ENCODE data around the gene MTHFSD.

MTHFSD gene

DNA sequence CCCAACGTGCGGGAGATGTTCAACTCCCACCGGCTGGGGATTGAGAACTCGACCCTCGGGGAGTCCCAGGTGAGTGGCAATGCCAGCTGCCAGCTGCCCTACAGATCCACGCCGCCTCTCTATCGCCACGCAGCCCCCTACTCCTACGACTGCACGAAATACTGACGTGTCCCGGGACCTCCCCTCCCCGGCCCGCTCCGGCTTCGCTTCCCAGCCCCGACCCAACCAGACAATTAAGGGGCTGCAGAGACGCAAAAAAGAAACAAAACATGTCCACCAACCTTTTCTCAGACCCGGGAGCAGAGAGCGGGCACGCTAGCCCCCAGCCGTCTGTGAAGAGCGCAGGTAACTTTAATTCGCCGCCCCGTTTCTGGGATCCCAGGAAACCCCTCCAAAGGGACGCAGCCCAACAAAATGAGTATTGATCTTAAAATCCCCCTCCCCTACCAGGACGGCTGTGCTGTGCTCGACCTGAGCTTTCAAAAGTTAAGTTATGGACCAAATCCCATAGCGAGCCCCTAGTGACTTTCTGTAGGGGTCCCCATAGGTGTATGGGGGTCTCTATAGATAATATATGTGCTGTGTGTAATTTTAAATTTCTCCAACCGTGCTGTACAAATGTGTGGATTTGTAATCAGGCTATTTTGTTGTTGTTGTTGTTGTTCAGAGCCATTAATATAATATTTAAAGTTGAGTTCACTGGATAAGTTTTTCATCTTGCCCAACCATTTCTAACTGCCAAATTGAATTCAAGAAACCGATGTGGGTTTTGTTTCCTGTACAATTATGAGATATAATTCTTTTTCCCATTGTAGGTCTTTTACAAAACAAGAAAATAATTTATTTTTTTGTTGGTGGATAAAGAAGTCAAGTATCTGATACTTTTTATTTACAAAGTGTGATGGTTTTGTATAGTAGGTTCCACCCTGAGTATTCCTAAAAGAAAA is 13.9 kb upstream of the MTHFSD start:
- DNase-seq: no peak

DNA sequence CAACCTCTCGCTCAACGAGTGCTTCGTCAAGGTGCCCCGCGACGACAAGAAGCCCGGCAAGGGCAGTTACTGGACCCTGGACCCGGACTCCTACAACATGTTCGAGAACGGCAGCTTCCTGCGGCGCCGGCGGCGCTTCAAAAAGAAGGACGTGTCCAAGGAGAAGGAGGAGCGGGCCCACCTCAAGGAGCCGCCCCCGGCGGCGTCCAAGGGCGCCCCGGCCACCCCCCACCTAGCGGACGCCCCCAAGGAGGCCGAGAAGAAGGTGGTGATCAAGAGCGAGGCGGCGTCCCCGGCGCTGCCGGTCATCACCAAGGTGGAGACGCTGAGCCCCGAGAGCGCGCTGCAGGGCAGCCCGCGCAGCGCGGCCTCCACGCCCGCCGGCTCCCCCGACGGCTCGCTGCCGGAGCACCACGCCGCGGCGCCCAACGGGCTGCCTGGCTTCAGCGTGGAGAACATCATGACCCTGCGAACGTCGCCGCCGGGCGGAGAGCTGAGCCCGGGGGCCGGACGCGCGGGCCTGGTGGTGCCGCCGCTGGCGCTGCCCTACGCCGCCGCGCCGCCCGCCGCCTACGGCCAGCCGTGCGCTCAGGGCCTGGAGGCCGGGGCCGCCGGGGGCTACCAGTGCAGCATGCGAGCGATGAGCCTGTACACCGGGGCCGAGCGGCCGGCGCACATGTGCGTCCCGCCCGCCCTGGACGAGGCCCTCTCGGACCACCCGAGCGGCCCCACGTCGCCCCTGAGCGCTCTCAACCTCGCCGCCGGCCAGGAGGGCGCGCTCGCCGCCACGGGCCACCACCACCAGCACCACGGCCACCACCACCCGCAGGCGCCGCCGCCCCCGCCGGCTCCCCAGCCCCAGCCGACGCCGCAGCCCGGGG is 12.9 kb upstream of the MTHFSD start:
- DNase-seq: no peak

DNA sequence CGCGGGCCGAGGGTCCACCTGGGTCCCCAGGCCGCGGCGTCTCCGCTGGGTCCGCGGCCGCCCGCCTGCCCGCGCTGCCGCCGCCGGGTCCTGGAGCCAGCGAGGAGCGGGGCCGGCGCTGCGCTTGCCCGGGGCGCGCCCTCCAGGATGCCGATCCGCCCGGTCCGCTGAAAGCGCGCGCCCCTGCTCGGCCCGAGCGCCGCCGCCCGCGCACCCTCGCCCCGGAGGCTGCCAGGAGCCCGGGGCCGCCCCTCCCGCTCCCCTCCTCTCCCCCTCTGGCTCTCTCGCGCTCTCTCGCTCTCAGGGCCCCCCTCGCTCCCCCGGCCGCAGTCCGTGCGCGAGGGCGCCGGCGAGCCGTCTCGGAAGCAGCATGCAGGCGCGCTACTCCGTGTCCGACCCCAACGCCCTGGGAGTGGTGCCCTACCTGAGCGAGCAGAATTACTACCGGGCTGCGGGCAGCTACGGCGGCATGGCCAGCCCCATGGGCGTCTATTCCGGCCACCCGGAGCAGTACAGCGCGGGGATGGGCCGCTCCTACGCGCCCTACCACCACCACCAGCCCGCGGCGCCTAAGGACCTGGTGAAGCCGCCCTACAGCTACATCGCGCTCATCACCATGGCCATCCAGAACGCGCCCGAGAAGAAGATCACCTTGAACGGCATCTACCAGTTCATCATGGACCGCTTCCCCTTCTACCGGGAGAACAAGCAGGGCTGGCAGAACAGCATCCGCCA is 12.1 kb upstream of the MTHFSD start:
- no peak for DNase-seq

DNA sequence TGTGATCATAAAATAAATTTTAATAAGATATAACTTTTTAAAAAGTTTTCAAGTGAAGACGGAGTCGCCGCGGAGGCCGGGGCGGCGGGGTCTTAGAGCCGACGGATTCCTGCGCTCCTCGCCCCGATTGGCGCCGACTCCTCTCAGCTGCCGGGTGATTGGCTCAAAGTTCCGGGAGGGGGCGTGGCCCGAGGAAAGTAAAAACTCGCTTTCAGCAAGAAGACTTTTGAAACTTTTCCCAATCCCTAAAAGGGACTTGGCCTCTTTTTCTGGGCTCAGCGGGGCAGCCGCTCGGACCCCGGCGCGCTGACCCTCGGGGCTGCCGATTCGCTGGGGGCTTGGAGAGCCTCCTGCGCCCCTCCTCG is 11.5 kb upstream of the MTHFSD start, which contains the start of gene FOXC2:
TSS of gene FOXC2 (plus strand) at position 229 of the 365 bp plus-strand sequence. CDS start 507 bp downstream, outside the sequence.
- DNase-seq: peak; percentile 70

DNA sequence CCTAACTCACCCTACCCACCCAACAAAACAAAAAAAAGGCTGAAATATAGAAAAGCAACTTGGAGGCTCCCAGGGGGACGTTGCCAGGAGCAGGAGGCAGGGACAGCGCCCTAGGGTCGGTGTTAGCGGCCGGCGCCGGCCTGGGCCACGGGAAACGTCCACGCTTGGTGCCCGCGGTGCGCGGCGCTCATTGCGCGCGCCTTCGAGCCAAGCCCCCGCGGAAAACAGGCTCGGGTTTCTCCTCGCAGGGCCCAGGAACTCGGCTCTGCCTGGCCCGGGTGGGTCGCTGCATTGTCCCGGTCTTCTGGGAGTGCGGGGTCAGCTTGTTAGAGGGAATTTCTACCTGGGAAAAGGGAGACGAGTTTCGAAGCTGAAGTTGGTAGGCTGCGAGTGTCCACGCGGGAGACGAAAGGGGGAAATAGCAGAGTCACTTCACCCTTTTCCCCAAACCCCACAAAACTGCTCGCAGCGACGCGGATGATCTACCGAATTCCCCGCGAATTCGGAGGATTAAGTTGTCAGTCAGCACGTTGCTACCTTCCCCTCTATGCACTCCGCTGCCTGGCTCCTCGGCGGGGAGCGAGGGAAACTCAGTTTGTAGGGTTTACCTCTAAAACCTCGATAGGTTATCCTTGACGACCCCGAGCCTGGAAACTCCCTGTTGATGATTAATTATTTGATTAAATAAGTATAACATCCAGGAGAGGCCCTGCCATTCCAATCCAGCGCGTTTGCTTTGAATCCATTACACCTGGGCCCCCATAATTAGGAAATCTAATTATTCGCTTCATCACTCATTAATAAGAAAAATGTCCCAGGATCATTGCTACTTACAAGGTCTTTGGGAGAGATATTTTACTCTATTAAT is 10.8 kb upstream of the MTHFSD start:
- no peak for DNase-seq

DNA sequence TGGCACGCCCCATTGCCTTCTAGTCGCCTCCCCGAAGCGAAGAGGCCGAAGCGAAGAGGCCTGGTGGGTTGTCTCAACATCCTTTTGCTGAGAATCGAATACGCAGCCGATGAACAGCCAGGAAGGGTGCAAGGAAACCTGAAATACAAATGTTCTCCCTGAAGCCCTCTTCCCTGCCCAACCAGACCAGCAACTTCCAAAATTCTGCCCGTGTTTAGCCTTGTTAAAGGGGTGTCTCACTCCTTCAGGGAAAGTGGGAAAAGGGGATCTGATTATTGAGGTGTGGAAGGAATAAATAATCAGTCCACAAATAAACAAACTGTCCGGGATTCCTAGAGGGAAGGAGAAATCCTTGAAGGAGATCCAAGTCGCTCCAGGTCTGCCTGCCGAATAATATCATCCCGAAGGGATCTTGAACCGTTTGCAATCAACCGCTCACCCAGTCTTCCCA is 10.2 kb upstream of the MTHFSD start:
- DNase-seq: no peak

DNA sequence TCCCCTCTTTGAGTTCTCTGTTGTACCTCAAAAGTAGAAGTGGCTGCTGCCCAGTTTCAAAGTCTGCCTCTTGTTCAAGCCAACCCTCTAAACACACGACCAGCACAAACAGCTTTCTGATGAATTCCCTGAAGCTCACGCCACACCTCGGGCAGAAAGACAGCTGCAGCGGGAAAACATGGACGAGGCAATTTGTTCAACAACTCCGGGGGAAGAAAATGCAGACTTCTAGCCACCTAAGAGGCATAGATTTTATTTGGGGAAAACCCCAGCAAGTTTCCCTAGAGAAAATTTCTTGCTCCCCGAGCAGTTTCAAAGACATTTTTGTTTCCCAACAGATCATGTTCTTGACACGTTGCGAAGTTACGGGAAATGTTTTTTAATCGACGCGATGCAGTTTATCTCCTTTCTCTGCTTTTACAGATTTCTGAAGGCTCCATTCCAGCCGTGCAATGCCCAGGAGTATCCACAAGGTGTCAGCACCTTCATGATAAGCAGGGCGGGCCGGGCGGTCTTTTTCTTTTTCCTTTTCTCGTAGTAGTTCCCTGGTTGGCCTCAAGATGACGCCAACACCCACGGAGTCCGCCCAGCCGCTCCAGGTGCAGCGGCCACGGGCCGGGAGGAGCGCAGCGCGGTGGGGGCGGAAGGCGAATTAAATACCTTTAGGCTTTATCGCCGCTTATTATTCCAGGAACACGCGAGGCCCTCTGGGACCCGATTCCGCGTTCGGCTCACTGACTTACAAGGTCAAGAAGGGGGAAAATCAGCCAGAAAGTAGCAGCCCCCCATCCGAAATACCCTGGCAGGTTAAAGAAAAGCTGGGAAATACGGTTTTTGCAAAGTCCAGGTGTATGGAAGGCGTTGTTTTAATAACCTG is 8.7 kb upstream of the MTHFSD start:
- DNase-seq: peak; percentile 92

DNA sequence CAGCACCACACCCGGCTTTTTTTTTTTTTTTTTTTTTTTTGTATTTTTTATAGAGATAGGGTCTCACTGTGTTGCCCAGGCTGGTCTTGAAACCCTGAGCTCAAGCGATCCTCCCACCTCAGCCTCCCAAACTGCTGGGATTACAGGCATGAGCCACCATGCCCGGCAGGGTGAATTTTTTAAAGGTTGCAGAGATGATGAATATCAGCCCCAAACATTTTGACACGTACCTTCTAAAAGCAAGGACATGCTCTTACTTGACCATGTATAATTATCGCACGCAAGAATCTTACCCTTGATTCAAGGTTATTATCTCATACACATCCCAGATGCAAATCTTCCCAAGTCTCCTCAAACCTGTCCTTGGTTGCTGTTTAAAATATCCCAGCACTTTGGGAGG is 7.3 kb upstream of the MTHFSD start:
- DNase-seq: no peak

DNA sequence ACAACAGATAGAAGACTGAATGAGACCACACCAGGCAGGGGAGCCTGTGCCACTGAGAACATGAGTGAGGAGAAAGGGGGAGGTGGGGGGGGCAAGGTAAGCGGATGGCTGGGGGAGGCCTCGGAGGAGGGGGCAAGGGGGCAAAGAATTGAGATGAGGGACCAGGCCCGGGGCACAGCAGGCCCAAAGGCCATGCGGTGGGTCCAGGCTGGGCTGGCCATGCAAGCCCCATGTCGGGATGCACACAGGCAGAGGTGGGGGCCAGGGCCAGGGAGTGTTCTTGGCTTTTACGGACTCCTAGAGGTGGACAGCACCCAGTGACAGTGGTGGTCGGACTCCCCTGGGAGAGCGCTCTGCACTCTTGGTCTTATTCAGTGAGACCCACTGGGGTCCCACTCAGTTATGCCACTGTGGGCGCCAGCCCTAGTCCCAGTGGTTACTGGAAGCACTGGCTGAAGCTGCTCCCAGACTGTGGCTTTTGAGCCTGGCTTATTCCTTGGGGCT is 4.8 kb upstream of the MTHFSD start:
- no peak for DNase-seq

DNA sequence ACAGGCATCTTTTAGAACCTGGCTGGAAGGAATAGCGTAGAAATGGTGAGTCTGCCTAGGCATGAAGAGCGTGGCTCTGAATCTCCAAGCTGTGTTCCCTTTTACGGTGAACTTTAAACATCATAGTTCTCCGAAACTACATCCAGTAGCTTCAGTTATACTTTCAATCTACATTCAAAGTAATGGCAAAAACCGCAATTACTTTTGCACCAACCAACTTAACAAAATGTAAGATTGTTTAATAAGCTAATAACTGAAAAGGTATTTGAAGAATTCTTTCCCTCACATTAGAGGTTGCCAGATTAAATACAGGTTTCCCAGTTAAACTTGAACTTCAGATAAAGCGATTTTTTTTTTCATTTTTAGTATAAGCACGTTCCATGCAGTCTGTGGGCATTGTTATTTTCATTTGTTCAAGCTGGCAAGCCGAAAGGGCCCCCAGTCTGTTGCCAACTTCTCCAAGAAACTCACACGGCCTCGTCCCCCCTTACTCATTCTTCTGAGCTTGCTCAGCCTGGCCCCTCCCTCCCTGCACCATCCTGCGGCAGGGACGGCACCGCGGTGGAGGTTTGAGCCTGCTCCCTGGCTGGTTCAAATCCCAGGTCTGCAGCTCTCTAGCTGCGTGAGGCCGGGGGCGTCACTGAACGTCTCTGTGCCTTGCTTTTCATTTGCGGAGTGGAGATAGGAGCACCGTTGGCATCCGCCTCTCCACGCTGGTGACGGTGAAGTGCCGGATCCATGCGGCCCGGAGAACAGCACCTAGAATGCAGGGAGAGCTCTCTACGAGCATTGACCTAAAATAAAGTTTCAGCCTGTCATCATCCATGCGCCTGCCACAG is 3.5 kb upstream of the MTHFSD start:
- no peak for DNase-seq

DNA sequence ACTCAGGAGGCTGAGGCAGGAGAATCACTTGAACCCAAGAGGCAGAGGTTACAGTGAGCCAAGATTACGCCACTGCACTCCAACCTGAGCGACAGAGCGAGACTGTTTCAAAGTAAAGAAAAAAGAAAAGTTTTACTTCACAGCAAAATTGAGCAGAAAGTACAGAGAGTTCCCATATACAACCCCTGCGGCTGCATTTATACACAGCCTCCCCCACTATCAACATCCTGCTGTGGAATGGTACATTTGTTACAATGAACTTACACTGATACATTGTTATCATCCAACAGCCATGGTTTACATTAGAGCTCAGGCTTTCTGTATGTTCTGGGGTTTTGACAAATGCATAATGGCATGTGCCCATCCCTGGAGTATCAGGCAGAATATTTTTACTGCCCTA is 2.6 kb upstream of the MTHFSD start:
- no peak for DNase-seq

DNA sequence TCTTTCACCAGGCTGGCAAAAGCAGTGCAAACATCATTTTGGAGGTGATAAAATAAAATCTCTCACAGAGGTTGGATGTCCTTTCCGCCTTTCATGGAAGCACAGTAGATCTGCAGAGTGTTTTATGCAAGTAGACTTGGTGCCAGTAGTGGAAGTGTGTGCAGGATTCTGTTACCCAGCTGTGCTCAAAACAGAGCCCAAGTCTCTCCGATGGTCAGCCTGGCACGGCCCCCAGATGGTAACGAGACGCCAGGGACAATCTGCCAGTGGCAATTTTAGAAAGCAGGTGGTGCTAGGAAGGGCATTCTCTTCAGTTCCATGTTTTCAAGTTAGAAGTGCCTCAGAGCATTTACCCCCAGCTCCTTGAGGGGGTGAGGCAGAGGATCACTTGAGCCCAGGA is 1.5 kb upstream of the MTHFSD start:
- no peak for DNase-seq

DNA sequence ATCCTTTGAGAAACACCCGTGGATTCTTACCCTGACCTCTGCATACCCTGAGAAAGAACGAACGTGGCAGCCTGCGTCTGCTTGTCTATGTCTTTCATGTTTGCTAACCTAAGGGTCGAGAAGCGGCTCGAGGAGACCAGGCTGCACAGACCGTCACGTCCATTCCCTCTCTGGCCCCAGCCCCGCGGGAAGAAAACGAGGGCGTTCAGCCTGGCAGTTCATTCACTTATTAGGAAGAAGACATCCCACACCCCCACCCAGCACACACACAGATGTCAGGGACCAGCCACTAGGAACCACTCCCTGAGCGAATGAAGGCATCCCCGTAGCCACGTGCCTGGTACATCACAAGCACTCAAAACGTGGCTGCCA is 655 bp upstream of the MTHFSD start:
- DNase-seq: no peak

DNA sequence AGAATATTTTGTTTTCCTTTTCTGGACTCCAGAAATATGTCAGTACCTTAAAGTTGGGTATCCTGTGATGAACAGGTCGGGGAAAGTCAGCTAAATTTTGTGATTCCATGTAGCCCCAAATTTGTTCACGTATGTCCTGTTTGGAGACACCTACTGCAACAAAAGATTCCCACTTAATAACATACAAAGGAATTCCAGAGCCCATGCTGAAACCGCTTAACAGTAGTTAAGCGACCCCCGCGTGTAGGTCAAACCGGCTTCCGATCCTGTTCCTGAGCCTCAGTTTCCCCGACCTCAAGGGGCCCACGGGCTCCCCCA is 477 bp downstream of the MTHFSD start:
- no peak for DNase-seq

DNA sequence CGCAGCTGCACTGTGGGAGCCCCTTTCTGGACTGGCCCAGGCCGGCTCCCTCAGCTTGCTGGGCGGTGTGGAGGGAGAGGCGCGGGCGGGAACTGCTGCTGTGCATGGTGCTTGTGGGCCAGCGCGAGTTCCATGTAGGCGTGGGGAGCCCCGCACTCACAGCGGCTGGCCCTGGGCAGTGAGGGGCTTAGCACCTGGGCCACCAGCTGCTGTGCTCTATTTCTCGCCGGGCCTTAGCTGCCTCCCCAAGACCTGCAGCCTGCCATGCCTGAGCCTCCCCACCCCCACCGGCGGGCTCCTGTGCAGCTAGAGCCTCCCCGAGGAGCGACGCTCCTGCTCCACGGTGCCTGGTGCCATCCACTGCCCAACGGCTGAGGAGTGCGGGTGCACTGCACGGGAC is 1.7 kb downstream of the MTHFSD start:
- DNase-seq: no peak

DNA sequence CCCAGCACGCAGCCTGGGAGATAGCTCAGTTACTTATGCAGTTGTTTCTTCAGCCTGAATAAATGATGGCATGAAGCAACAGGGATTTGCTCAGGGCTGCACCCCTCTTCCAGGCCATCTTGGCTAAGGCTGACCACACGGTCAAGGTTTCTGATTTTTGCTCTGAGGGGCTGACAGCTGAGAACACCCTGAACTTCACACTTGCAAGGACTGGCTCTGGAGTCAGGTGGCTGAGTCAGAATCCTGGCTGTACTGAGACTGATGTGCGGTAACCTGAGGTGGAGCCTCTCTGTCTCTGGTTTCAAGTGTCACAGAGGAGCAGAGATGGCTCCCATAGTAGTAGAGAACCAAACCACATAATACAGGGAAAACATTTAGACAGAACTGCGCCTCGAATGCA is 4.8 kb downstream of the MTHFSD start:
- no peak for DNase-seq

DNA sequence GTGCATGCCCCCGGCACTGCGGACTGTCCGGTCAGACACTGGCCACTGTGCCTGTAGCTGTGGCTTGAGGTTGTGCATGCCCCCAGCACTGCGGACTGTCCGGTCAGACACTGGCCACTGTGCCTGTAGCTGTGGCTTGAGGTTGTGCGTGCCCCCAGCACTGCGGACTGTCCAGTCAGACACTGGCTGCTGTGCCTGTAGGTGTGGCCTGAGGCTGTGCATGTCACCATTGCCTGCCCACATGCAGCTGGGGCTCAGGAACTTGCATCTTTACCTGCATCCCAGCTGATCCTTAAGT is 5.2 kb downstream of the MTHFSD start:
- no peak for DNase-seq

DNA sequence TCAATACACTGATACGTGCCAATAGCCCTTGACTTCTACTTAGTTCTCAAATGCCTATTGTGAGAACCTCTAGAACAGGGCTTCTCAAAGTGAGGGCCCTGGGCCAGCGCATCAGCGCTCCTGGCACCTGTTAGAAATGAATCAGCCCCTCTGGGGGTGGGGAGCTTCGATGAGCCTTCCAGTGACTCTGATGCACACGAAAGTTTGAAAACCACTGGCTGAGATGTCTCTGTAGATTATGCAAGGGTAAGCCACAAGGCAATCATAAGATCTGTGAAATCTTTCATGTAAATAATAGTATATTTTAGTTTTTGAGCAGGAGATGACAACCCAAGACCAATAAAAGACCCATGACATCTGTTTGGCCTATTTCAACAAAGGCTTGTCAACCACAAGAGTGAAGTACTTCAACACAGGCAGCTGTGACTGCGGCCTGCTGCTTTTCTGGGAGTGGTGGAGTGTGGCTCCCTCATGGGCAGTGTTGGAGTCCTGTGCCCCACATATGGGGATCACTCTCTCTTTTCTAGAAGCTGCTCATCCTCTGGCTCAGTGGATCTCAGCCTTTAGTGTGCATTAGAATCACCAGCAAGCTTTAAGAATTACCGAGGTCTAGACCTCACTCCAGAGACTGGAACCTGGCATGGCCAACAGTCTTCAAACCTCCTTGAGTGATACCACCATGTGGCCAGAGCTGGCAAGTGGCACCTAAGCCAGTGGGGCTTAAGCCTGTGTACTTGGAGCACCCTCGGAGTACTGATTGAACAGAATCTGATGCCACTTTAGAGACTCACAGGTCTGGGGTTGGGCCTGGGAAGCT is 5.8 kb downstream of the MTHFSD start:
- peak; percentile 69 for DNase-seq

DNA sequence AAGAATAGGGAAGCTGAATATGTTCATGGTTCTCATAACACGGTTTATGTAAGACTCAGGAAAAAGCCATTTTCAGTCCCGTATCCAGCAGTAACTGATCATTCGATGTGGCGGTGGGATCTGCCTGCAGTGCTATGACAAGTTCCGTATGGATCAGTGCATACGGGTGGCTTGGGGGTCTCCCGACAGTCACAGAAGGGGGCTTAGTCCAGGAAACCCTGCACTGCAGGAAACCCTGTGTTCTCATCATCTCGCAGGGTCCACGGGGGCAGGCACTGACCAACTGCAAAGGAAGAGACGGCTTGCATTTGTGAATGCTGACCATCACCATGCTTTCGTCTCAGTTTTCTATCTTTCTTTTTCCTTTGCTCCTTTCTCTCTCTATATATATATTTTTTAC is 7.7 kb downstream of the MTHFSD start:
- DNase-seq: no peak
